Measurements from ENCODE around the gene CARMIL1. TPM values are rescaled to one million over a fixed set of nuclear protein-coding genes. Genes with fewer than 3 reads are reported as not detected.

The CARMIL1 gene
- total RNA-seq, 1 experiment from 2014 or later = 21.2 TPM

- Histone ChIP-seq H3K9me3 (replicated peaks) (no peaks in the 10 kb centered on the region), H3K27ac (no peak overlapping the region), H3K4me3 (no peak overlapping the region), H3K27me3 (replicated peaks) (peaks cover 5% of the 10 kb centered on the region; the same call in 1 of the 2 replicates), H3K36me3 (no peaks in the 10 kb centered on the region), H3K4me1 (replicated peaks) (no peaks in the 10 kb centered on the region)
- no peak for DNase-seq (ENCODE audit: low read depth in 1 of 2, low spot score in 2 of 2)
Observed at GRCh38 chr6:25641940-25642666, 362.9 kb downstream of the CARMIL1 start.

DNA sequence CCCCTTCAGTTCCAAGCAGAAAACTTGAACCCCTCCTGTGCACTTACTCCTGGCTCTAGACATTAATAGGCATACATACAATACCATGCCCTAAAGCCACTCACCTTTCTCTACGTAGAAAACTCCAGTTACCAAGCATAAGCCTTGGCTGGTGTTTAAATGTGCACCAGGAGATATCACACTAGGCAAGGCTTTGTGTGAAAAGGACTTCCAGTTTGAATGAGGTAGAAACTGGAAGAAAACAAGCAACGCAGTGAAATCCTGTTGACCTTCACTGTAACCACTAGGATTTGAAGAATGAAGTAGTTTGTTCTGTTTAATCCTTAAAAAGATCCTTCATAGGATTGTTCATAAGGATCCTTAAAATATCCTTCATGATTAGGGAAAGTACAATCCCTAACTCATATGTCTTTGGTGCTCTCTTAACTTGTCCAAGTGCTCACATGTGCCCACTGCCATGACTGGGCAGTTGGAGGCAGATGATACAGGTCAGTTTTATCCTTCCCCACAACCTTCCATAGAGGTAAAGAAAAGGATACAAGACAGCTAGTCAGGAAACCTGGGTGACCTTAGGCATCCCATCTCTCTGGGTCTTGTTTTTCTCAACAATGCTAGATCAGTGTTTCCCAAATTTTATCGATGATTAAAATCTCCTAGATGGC lies 363.6 kb downstream of the CARMIL1 start:
- Histone ChIP-seq H3K27ac (no peak overlapping the region), H3K36me3 (no peaks in the 10 kb centered on the region), H3K9me3 (replicated peaks) (no peaks in the 10 kb centered on the region), H3K27me3 (replicated peaks) (peaks cover 5% of the 10 kb centered on the region; the same call in 1 of the 2 replicates), H3K4me1 (replicated peaks) (no peaks in the 10 kb centered on the region), H3K4me3 (no peak overlapping the region)
- DNase-seq (ENCODE audit: low read depth in 1 of 2, low spot score in 2 of 2) = no peak

- DNase-seq (ENCODE audit: low read depth in 1 of 2, low spot score in 2 of 2) = no peak
- no peak overlapping the region for H3K27ac ChIP-seq
- H3K36me3 ChIP-seq = no peaks in the 10 kb centered on the region
- H3K9me3 ChIP-seq (replicated peaks) = no peaks in the 10 kb centered on the region
- H3K27me3 ChIP-seq (replicated peaks) = peaks cover 14% of the 10 kb centered on the region
- H3K4me1 ChIP-seq (replicated peaks) = no peaks in the 10 kb centered on the region
- no peak overlapping the region for H3K4me3 ChIP-seq
Observed at GRCh38 chr6:25645916-25646315, 366.7 kb downstream of the CARMIL1 start.

DNA sequence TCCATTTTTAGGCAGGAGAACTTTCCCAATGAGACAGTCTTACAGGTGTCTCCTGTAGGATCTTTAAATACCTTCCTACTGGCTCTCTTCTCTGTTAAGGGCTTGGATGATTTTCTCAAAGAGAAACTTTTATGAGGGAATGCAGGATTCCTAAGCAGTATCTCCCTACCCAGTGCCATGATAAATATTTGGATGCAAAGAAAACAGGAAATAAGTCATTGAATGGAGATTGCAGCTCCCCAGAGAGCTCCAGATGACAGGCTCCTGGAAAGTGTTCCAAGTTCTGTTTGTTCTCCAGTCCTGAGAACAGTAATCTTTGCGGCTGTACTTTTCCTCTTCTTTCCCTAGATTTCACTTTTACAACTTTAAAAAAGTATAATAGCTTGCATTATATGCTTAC lies 370.4 kb downstream of the CARMIL1 start:
- H3K4me1 ChIP-seq (replicated peaks) = 0 out of 2 replicates have a peak, but pooled peaks cover 3% of the 10 kb centered on the region
- DNase-seq (ENCODE audit: low read depth in 1 of 2, low spot score in 2 of 2) = no peak
- no peak overlapping the region for H3K4me3 ChIP-seq
- H3K27me3 ChIP-seq (replicated peaks) = peaks cover 14% of the 10 kb centered on the region
- H3K27ac ChIP-seq = no peak overlapping the region
- 0 out of 2 replicates have a peak, but pooled peaks cover 3% of the 10 kb centered on the region for H3K9me3 ChIP-seq (replicated peaks)
- H3K36me3 ChIP-seq = no peaks in the 10 kb centered on the region

DNA sequence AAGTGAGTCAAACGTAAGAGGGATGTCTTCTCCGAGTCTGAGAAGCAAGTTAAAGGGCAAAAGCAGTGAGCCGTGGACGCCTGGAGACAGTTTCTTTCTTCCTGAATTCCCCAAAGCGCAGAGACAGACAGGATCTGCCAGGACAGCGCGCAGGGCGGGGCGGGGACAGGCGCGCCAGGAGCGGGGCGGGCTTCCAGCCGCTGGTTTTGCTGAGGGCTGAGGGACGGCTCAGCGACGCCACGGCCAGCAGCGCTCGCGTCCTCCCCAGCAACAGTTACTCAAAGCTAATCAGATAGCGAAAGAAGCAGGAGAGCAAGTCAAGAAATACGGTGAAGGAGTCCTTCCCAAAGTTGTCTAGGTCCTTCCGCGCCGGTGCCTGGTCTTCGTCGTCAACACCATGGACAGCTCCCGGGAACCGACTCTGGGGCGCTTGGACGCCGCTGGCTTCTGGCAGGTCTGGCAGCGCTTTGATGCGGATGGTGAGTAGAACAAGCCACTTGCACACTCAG lies 372.9 kb downstream of the CARMIL1 start, which contains the start of gene SCGN:
SCGN (plus strand) TSS at position 209 of the 509 bp plus-strand sequence; CDS start at position 398, 189 bp downstream.
- Histone ChIP-seq H3K4me3 (no peak within 1 kb of the TSS), H3K36me3 (no peaks in the 10 kb centered on the region), H3K27ac (no peak within 1 kb of the TSS), H3K9me3 (replicated peaks) (0 out of 2 replicates have a peak, but pooled peaks cover 3% of the 10 kb centered on the region), H3K4me1 (replicated peaks) (0 out of 2 replicates have a peak, but pooled peaks cover 3% of the 10 kb centered on the region), H3K27me3 (replicated peaks) (peaks cover 9% of the 10 kb centered on the region)
- peak; percentile 32 to 56 for DNase-seq (ENCODE audit: low read depth in 1 of 2, low spot score in 2 of 2)

- H3K36me3 ChIP-seq = no peaks in the 10 kb centered on the region
- peaks cover 2% of the 10 kb centered on the region; the same call in 1 of the 2 replicates for H3K27me3 ChIP-seq (replicated peaks)
- no peak overlapping the region for H3K27ac ChIP-seq
- H3K9me3 ChIP-seq (replicated peaks) = 0 out of 2 replicates have a peak, but pooled peaks cover 3% of the 10 kb centered on the region
- 0 out of 2 replicates have a peak, but pooled peaks cover 3% of the 10 kb centered on the region for H3K4me1 ChIP-seq (replicated peaks)
- H3K4me3 ChIP-seq = no peak overlapping the region
- no peak for DNase-seq (ENCODE audit: low read depth in 1 of 2, low spot score in 2 of 2)
Observed at GRCh38 chr6:25655723-25656122, 376.5 kb downstream of the CARMIL1 start.

DNA sequence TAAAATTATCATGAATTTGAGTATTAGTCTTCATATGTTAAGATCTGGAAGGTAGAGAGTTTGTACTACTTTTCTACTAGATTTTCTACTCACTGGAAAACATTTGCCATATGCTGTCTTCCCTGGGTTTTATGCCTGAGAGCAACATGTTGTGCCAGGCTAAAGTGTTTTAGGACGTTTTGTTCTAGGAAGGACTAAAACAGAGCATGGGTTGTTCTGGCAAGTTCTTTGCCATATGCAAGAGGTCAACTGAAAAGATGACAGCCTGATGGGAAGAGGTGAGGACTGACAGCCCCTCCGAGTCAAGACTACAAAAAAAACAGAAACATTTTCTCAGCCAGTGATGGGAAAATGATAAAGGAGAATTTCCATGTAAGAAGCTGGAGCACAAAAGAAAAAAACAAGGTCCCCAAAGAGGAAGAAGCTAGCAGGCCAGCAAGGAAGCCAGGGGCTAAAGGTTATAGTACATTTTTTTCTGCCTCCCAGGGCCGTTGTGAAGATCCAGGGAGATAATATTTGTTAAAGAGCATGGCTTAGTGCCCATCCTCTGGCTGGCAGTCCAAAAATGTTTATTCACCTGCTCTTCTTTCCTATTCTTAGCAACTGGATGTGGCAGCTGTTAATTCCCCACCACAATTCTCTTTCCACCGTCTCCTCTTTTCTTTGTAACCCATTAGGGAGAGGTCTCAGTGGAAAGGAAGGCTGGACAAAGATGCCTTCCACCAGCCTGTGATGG lies 380.6 kb downstream of the CARMIL1 start:
- H3K4me3 ChIP-seq = no peak overlapping the region
- H3K27me3 ChIP-seq (replicated peaks) = no peaks in the 10 kb centered on the region

GRCh38 chr6:25660512-25660911 lies 381.3 kb downstream of the CARMIL1 start:
- Histone ChIP-seq H3K27ac (no peak overlapping the region), H3K27me3 (replicated peaks) (no peaks in the 10 kb centered on the region), H3K36me3 (no peaks in the 10 kb centered on the region), H3K4me3 (no peak overlapping the region), H3K9me3 (replicated peaks) (no peaks in the 10 kb centered on the region), H3K4me1 (replicated peaks) (no peaks in the 10 kb centered on the region)
- peak in 1 of 2 experiments; percentile 43 for DNase-seq (ENCODE audit: low read depth in 1 of 2, low spot score in 2 of 2)

More for the DNA sequence above, 380.6 kb downstream of the CARMIL1 start:
- no peaks in the 10 kb centered on the region for H3K36me3 ChIP-seq
- H3K27ac ChIP-seq = no peak overlapping the region
- DNase-seq (ENCODE audit: low read depth in 1 of 2, low spot score in 2 of 2) = no peak
- no peaks in the 10 kb centered on the region for H3K9me3 ChIP-seq (replicated peaks)
- no peaks in the 10 kb centered on the region for H3K4me1 ChIP-seq (replicated peaks)

DNA sequence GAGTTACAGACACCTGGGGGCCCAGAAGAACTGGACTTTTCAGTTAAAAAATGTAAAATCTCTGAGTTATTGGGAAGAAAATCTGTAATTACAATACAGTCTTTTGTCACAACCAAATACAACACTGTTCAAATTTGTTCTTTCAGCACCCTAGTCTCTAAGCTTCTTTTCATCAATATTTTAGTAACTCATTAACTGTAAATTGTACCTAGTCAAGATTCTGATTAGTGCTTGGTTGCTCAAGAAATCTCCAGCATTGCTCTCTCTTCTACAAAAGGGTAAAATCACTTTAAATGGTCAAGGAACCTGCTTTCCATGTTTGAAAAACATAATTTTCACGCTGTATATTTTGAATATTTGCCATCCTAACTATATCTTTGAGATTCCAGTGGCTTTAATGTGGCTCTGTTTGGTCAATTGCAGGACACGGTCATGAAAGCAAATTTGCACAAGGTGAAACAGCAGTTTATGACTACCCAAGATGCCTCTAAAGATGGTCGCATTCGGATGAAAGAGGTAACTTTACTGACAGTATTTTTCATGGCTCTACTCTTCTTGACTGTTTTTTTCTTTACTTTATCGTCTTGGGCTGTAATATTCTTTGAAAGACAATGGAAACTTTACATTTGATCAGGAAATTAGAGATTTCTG lies 382.1 kb downstream of the CARMIL1 start:
- Histone ChIP-seq H3K27ac (no peak overlapping the region), H3K4me1 (replicated peaks) (no peaks in the 10 kb centered on the region), H3K27me3 (replicated peaks) (no peaks in the 10 kb centered on the region), H3K9me3 (replicated peaks) (no peaks in the 10 kb centered on the region), H3K4me3 (no peak overlapping the region), H3K36me3 (no peaks in the 10 kb centered on the region)
- DNase-seq (ENCODE audit: low read depth in 1 of 2, low spot score in 2 of 2) = no peak

GRCh38 chr6:25665455-25665854 lies 386.3 kb downstream of the CARMIL1 start:
- H3K4me3 ChIP-seq = no peak overlapping the region
- no peaks in the 10 kb centered on the region for H3K4me1 ChIP-seq (replicated peaks)
- H3K9me3 ChIP-seq (replicated peaks) = no peaks in the 10 kb centered on the region
- no peaks in the 10 kb centered on the region for H3K36me3 ChIP-seq
- DNase-seq (ENCODE audit: low read depth in 1 of 2, low spot score in 2 of 2) = no peak
- H3K27ac ChIP-seq = no peak overlapping the region
- H3K27me3 ChIP-seq (replicated peaks) = no peaks in the 10 kb centered on the region

DNA sequence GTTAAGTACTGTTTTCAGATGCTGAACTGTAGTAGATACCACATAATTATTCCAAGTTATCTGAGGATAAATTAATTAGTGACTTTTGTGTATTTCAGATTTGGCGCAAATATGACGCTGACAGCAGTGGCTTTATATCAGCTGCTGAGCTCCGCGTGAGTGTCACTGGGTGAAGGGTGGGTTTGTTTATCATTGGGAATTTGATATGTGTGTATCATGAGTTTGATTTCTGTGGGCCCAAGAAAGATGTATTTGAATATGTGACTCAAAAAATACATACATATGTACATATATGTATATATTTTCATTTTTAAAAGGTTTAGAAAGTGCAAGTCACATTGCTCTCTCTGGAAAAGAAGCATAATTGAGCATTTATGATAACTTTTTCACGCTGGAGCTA lies 390.2 kb downstream of the CARMIL1 start:
- Histone ChIP-seq H3K4me1 (replicated peaks) (no peaks in the 10 kb centered on the region), H3K9me3 (replicated peaks) (no peaks in the 10 kb centered on the region), H3K27ac (no peak overlapping the region), H3K36me3 (no peaks in the 10 kb centered on the region), H3K27me3 (replicated peaks) (no peaks in the 10 kb centered on the region), H3K4me3 (no peak overlapping the region)
- DNase-seq (ENCODE audit: low read depth in 1 of 2, low spot score in 2 of 2) = no peak
